ENCODE results near the gene PLPP1.

PLPP1 gene

DNA sequence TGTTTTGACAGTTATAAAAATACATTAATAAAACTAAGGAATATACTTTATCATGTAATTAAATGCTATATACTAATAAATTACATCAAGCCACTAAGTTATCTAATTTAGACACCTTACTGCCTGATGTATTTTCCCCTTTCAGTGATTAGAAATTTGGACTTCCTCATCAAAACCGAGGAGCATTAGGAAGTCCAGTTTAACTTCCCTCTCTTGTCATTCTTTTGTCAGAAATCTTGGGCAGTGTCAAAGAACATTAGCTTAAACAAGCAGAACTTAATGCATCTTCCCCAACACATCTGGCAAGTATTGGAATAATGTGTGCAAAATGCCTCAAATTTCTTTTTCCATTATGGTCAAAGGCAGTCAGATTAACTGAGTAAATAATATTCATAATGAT lies 81.6 kb downstream of the PLPP1 start:
- in situ Hi-C loops (cut with HindIII; ENCODE audit: low pct_ligation_motif_present, low sequenced_read_pairs): no loop called here
- DNase-seq: no peak
- H3K4me3 ChIP-seq (ENCODE audit: low read depth, low read length): no peak overlapping the region
- TF ChIP-seq, protein P1, sequence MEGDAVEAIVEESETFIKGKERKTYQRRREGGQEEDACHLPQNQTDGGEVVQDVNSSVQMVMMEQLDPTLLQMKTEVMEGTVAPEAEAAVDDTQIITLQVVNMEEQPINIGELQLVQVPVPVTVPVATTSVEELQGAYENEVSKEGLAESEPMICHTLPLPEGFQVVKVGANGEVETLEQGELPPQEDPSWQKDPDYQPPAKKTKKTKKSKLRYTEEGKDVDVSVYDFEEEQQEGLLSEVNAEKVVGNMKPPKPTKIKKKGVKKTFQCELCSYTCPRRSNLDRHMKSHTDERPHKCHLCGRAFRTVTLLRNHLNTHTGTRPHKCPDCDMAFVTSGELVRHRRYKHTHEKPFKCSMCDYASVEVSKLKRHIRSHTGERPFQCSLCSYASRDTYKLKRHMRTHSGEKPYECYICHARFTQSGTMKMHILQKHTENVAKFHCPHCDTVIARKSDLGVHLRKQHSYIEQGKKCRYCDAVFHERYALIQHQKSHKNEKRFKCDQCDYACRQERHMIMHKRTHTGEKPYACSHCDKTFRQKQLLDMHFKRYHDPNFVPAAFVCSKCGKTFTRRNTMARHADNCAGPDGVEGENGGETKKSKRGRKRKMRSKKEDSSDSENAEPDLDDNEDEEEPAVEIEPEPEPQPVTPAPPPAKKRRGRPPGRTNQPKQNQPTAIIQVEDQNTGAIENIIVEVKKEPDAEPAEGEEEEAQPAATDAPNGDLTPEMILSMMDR (IDR thresholded peaks at IDR 0.05; ENCODE audit: low read depth, low read length, missing control alignments): no peak
- H3K27ac ChIP-seq: no peak overlapping the region
- H3K27me3 ChIP-seq (replicated peaks): no peaks in the 10 kb centered on the region
- no peaks in the 10 kb centered on the region for H3K36me3 ChIP-seq (replicated peaks)

DNA sequence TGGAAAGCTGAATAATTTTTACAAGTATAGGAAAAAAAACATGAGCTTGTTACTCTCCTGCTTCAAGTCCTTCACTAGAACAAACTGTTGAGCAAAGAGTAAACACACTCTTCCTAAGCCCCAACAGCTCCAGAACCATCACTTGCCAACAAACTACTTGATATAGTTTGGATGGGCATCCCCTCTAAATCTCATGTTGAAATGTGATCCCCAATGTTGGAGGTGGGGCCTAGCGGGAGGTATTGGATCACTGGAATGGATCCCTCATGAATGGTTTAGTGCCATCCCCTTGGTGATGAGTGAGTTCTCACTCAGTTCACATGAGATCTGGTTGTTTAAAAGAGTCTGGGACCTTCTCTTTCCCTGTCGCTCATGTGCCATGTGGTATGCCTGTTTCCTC lies 82.8 kb downstream of the PLPP1 start:
- TF ChIP-seq, protein P1 (IDR thresholded peaks at IDR 0.05; ENCODE audit: low read depth, low read length, missing control alignments): no peak
- H3K27ac ChIP-seq: no peak overlapping the region
- H3K27me3 ChIP-seq (replicated peaks): no peaks in the 10 kb centered on the region
- no peak for DNase-seq
- in situ Hi-C loops (cut with HindIII; ENCODE audit: low pct_ligation_motif_present, low sequenced_read_pairs): no loop called here
- no peak overlapping the region for H3K4me3 ChIP-seq (ENCODE audit: low read depth, low read length)
- H3K36me3 ChIP-seq (replicated peaks): no peaks in the 10 kb centered on the region

DNA sequence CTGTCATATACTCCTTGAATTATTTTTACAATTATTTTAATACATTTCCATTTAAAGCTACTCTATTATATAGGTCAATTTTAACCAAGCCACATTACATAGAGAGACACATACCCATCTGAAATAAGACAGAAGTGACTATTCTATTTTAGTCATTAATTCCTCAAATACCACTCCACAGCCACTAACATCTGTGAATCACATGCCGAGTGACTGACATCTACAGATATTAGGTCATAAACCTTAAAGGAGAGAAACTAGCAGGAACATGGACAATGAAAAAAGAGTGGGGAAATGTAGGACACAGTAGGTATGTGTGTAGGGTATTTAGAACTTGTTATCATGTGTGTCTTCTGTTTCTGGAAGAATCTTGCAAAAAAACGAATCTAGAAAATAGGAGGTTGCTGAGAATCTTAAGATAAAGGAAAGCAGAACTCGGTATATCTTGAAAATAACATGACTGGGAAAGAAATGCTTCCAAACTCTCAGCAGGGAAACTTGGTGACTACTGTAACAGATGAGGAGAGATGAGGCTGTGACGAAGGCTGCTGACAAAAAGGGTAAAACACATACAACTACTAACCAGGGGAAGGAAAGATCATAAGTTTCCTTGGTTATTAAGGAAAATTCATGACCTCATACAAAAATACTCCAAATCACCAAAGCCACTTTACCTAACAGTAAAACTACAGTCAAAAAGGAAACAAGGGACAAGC lies 84.6 kb downstream of the PLPP1 start:
- Histone ChIP-seq H3K27ac (peak overlapping the region; percentile 21), H3K27me3 (replicated peaks) (no peaks in the 10 kb centered on the region), H3K36me3 (replicated peaks) (no peaks in the 10 kb centered on the region), H3K4me3 (ENCODE audit: low read depth, low read length) (no peak overlapping the region)
- in situ Hi-C loops (cut with HindIII; ENCODE audit: low pct_ligation_motif_present, low sequenced_read_pairs): no loop called here
- TF ChIP-seq, protein P1 (IDR thresholded peaks at IDR 0.05; ENCODE audit: low read depth, low read length, missing control alignments): no peak
- DNase-seq: peak; percentile 60

DNA sequence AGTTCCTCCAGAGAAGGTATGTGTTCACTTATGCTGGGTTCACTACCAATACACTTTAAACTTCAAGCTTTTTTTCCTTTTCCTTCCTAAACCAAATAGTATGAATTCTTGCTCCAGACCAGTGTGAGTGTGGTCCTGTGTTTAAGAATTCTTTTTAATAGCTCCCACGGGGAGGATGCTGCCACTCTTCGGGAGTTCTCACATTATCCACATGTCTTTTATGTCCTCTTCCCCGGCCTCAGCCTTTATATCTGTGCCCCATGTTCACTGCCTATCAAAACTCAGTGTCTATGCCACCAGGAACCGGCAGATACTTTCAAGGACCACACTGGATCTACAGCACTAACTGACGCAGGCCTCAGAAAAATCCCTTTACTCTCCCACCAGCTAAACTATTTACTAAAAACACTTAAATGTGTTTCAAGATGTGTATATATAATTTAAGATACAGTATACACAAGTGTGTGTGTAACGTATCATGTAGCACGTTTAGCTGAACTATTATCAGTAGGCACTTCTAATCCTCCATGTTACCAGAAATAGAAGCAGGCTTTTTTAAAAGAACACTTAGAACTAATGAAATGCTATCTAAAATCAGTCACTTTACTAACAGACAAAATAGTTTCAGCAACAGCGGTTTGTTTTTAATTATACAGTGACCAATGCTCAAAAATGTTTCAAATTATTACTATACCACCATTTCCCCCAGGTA lies 88.0 kb downstream of the PLPP1 start:
- no peaks in the 10 kb centered on the region for H3K27me3 ChIP-seq (replicated peaks)
- DNase-seq: no peak
- H3K27ac ChIP-seq: no peak overlapping the region
- H3K4me3 ChIP-seq (ENCODE audit: low read depth, low read length): no peak overlapping the region
- in situ Hi-C loops (cut with HindIII; ENCODE audit: low pct_ligation_motif_present, low sequenced_read_pairs): no loop called here
- TF ChIP-seq, protein P1 (IDR thresholded peaks at IDR 0.05; ENCODE audit: low read depth, low read length, missing control alignments): no peak
- H3K36me3 ChIP-seq (replicated peaks): no peaks in the 10 kb centered on the region

DNA sequence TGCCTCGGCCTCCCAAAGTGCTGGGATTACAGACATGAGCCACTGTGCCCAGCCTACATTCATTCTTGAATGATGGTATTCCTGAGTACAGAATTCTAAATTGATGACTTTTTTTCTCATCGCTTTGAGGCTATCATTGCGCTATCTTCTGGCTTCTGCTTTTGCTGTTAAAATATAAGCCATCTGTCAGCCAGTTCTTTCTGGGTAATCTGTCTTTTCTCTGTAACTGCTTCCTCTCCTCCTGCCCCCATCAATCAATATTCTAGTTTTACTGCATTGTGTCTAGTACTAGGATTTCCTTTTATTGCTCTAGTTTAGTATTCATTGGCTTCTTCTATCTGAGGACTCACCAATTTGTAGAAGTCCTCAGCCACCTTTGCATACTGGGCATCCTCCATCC lies 89.0 kb downstream of the PLPP1 start:
- in situ Hi-C loops (cut with HindIII; ENCODE audit: low pct_ligation_motif_present, low sequenced_read_pairs): no loop called here

More for the DNA sequence above, 89.0 kb downstream of the PLPP1 start:
- DNase-seq: no peak
- no peak overlapping the region for H3K27ac ChIP-seq
- H3K27me3 ChIP-seq (replicated peaks): no peaks in the 10 kb centered on the region
- H3K4me3 ChIP-seq (ENCODE audit: low read depth, low read length): no peak overlapping the region
- no peaks in the 10 kb centered on the region for H3K36me3 ChIP-seq (replicated peaks)
- TF ChIP-seq, protein P1 (IDR thresholded peaks at IDR 0.05; ENCODE audit: low read depth, low read length, missing control alignments): no peak
